ENCODE measurements around the gene PGGHG. TPM values are rescaled to one million over a fixed set of nuclear protein-coding genes. Genes with fewer than 3 reads are reported as not detected.
"Not testable (repeated sequence)": the region's sequence is repeated elsewhere in the genome, so short reads cannot be mapped to it uniquely, and the experiment has no call there.

The PGGHG gene
- polyA plus RNA-seq, 3 donors: 1.6 to 82.9 (median 2.1) TPM

- 0% methylated on average over 6 of the region's 28 CpGs for WGBS (ENCODE audit: insufficient coverage)
- Histone ChIP-seq H3K79me2 (ENCODE audit: insufficient read depth, low read length) (peaks cover 15% of the 10 kb centered on the region), H3K9ac (ENCODE audit: insufficient read depth, low read length, poor library complexity, severe bottlenecking) (peak within 1 kb of the TSS; percentile 57), H3K27ac (ENCODE audit: low read depth in 1 of 2, low read length in 2 of 2) (peak within 1 kb of the TSS; percentile 41 to 77), H3K4me3 (replicated peaks in 1 of 3; ENCODE audit: low read depth in 2 of 3, low read length in 3 of 3) (peak within 1 kb of the TSS; percentile 47 to 87 (median 80)), H3K27me3 (ENCODE audit: control insufficient read depth in 2 of 2, insufficient read depth in 2 of 2, low read length in 2 of 2) (peaks cover 4 to 16% of the 10 kb centered on the region in 2 donors), H2AFZ (ENCODE audit: insufficient read depth, low read depth, low read length, poor library complexity, severe bottlenecking) (peak within 1 kb of the TSS; percentile 72), H3K4me1 (ENCODE audit: control insufficient read depth in 1 of 2, insufficient read depth in 2 of 2, low read length in 2 of 2) (peaks cover 42 to 66% of the 10 kb centered on the region in 2 donors), H3K4me2 (replicated peaks; ENCODE audit: extremely low read depth, low read length, poor library complexity, severe bottlenecking) (peak within 1 kb of the TSS; percentile 70)
- Mint-ChIP-seq H3K4me3 (peak within 1 kb of the TSS; percentile 94 to 99), H3K27ac (peak within 1 kb of the TSS; percentile 90 to 95 (median 91)), H3K27me3 (ENCODE audit: low read depth in 3 of 3) (peaks cover 13 to 21% (median 16%) of the 10 kb centered on the region in 3 donors), H3K4me1 (peaks cover 49% of the 10 kb centered on the region)
- H3K9me3 Mint-ChIP-seq; H4K20me1 ChIP-seq (ENCODE audit: insufficient read depth, low read length); H3K36me3 ChIP-seq (replicated peaks in 1 of 2; ENCODE audit: control insufficient read depth in 1 of 2, insufficient read depth in 2 of 2, low read length in 2 of 2); H3K9me3 ChIP-seq (replicated peaks in 1 of 2; ENCODE audit: control insufficient read depth in 1 of 2, insufficient read depth in 1 of 2, low read length in 2 of 2); H3K36me3 Mint-ChIP-seq: not testable (repeated sequence)
- TF ChIP-seq CTCF (IDR thresholded peaks at IDR 0.05): peak; percentile 23
- DNase-seq: peak; percentile 83 to 91 (median 84)
- intact Hi-C loops (cut with micrococcal nuclease): loop anchor here (2.0 to 10.0 kb wide), 4 partner anchors 13 to 56 kb away; partner anchors contain the start of gene IFITM3 (in 1 of the 2)
Observed at GRCh38 chr11:307766-308708, 19.1 kb downstream of the PGGHG start, which contains the start of gene IFITM2. Gene IFITM2, plus strand, starts transcription at chr11:307816. Its CDS starts 377 bp downstream, at chr11:308193.

GRCh38 chr11:308740-309665 lies 20.1 kb downstream of the PGGHG start:
- Mint-ChIP-seq H3K27ac (peak overlapping the region; percentile 50 to 95 (median 91)), H3K4me1 (peaks cover 51% of the 10 kb centered on the region), H3K36me3 (peaks cover 7 to 12% of the 10 kb centered on the region in 2 donors), H3K4me3 (peak overlapping the region; percentile 94 to 99), H3K27me3 (ENCODE audit: low read depth in 3 of 3) (peaks cover 11 to 13% (median 12%) of the 10 kb centered on the region in 3 donors)
- Histone ChIP-seq H3K27me3 (ENCODE audit: control insufficient read depth in 2 of 2, insufficient read depth in 2 of 2, low read length in 2 of 2) (peaks cover 4 to 16% of the 10 kb centered on the region in 2 donors), H3K4me3 (replicated peaks in 1 of 3; ENCODE audit: low read depth in 2 of 3, low read length in 3 of 3) (peak overlapping the region; percentile 47 to 87 (median 80)), H3K4me1 (ENCODE audit: control insufficient read depth in 1 of 2, insufficient read depth in 2 of 2, low read length in 2 of 2) (peaks cover 48 to 71% of the 10 kb centered on the region in 2 donors), H3K4me2 (replicated peaks; ENCODE audit: extremely low read depth, low read length, poor library complexity, severe bottlenecking) (peak overlapping the region; percentile 70), H3K9ac (ENCODE audit: insufficient read depth, low read length, poor library complexity, severe bottlenecking) (peak overlapping the region; percentile 57), H3K79me2 (ENCODE audit: insufficient read depth, low read length) (peaks cover 15% of the 10 kb centered on the region), H3K27ac (ENCODE audit: low read depth in 1 of 2, low read length in 2 of 2) (peak overlapping the region; percentile 41 to 77)
- H3K9me3 ChIP-seq (replicated peaks in 1 of 2; ENCODE audit: control insufficient read depth in 1 of 2, insufficient read depth in 1 of 2, low read length in 2 of 2); H3K36me3 ChIP-seq (replicated peaks in 1 of 2; ENCODE audit: control insufficient read depth in 1 of 2, insufficient read depth in 2 of 2, low read length in 2 of 2); DNase-seq; H4K20me1 ChIP-seq (ENCODE audit: insufficient read depth, low read length); H2AFZ ChIP-seq (ENCODE audit: insufficient read depth, low read depth, low read length, poor library complexity, severe bottlenecking); H3K9me3 Mint-ChIP-seq: not testable (repeated sequence)
- 85% methylated on average over 13 of the region's 24 CpGs for WGBS (ENCODE audit: insufficient coverage)
- intact Hi-C loops (cut with micrococcal nuclease): loop anchor here (5.0 to 10.0 kb wide), 3 partner anchors 42 to 57 kb away; no protein-coding TSS in a partner anchor

- not testable (repeated sequence) for H3K9me3 Mint-ChIP-seq; DNase-seq; H3K27ac ChIP-seq (ENCODE audit: low read depth in 1 of 2, low read length in 2 of 2); H3K9me3 ChIP-seq (replicated peaks in 1 of 2; ENCODE audit: control insufficient read depth in 1 of 2, insufficient read depth in 1 of 2, low read length in 2 of 2); H4K20me1 ChIP-seq (ENCODE audit: insufficient read depth, low read length); H2AFZ ChIP-seq (ENCODE audit: insufficient read depth, low read depth, low read length, poor library complexity, severe bottlenecking); H3K36me3 ChIP-seq (replicated peaks in 1 of 2; ENCODE audit: control insufficient read depth in 1 of 2, insufficient read depth in 2 of 2, low read length in 2 of 2)
- WGBS (ENCODE audit: insufficient coverage): 0% methylated on average over 1 of the region's 18 CpGs
- Mint-ChIP-seq H3K36me3 (peaks cover 7 to 12% of the 10 kb centered on the region in 2 donors), H3K4me3 (peak overlapping the region; percentile 94 to 99), H3K4me1 (peaks cover 57% of the 10 kb centered on the region), H3K27ac (peak overlapping the region in 3 of 7 donors; percentile 25 to 92 (median 91)), H3K27me3 (ENCODE audit: low read depth in 3 of 3) (peaks cover 13 to 23% (median 18%) of the 10 kb centered on the region in 3 donors)
- H3K4me1 ChIP-seq (ENCODE audit: control insufficient read depth in 1 of 2, insufficient read depth in 2 of 2, low read length in 2 of 2): peaks cover 57 to 76% of the 10 kb centered on the region in 2 donors
- peaks cover 4 to 19% of the 10 kb centered on the region in 2 donors for H3K27me3 ChIP-seq (ENCODE audit: control insufficient read depth in 2 of 2, insufficient read depth in 2 of 2, low read length in 2 of 2)
- peaks cover 15% of the 10 kb centered on the region for H3K79me2 ChIP-seq (ENCODE audit: insufficient read depth, low read length)
- H3K4me2 ChIP-seq (replicated peaks; ENCODE audit: extremely low read depth, low read length, poor library complexity, severe bottlenecking): peak overlapping the region; percentile 70
- H3K9ac ChIP-seq (ENCODE audit: insufficient read depth, low read length, poor library complexity, severe bottlenecking): peak overlapping the region; percentile 9
- peak overlapping the region; percentile 32 to 80 (median 47) for H3K4me3 ChIP-seq (replicated peaks in 1 of 3; ENCODE audit: low read depth in 2 of 3, low read length in 3 of 3)
- intact Hi-C loops (cut with micrococcal nuclease): loop anchor here (5.0 to 10.0 kb wide), 3 partner anchors 43 to 58 kb away; no protein-coding TSS in a partner anchor
Observed at GRCh38 chr11:309979-310572, 21.1 kb downstream of the PGGHG start.

Measured in CD14-positive monocyte (primary cell).